SK-N-MC (cell line): ENCODE data around the gene ZNF396.

ENCODE experiments used
- DNase-seq: peaks from one replicate; pipeline ENCODE4 v3.0.0-alpha.2; 2011; ENCODE audit warnings: low read depth, low spot score
- H3K27ac ChIP-seq: fragments of 200-600 bp; sonication (generic); 2 replicates; pipeline ENCODE4 v1.5.1; 2016; ENCODE audit warnings: mixed run types
- H3K36me3 ChIP-seq: fragments of 200-600 bp; sonication (generic); 2 replicates; pipeline ENCODE4 v1.6.1; 2017; ENCODE audit warnings: antibody characterized with exemption, low read length, mixed read lengths; ENCODE audit not compliant: insufficient read depth
- H3K4me3 ChIP-seq: fragments of 200-600 bp; sonication (generic); 2 replicates; pipeline ENCODE4 v1.5.1; 2016
- H3K9ac ChIP-seq: fragments of 200-600 bp; sonication (generic); 2 replicates; pipeline ENCODE4 v1.8.0; 2017; ENCODE audit warnings: mixed run types, mixed read lengths; ENCODE audit not compliant: insufficient read length
- H3K9me3 ChIP-seq: fragments of 200-600 bp; sonication (generic); 2 replicates; pipeline ENCODE4 v1.6.1; 2017; ENCODE audit warnings: low read depth, mild to moderate bottlenecking, antibody characterized with exemption, low read length, moderate library complexity, mixed read lengths
- EZH2 ChIP-seq: fragments of 200-600 bp; sonication (generic); IDR thresholded peaks from one replicate; pipeline ENCODE4 v1.6.1; 2017; ENCODE audit warnings: antibody characterized with exemption
- FOXP2 ChIP-seq: optimal IDR thresholded peaks from 2 replicates; pipeline ENCODE3; 2011; ENCODE audit warnings: mild to moderate bottlenecking, moderate library complexity; ENCODE audit not compliant: insufficient read depth; ENCODE audit errors: extremely low read length, control extremely low read depth
- POLR2AphosphoS5 ChIP-seq: IDR thresholded peaks from 2 replicates; pipeline ENCODE4 v1.6.1; 2012; ENCODE audit warnings: mild to moderate bottlenecking, low read depth, low read length, borderline replicate concordance

The ZNF396 gene

DNA sequence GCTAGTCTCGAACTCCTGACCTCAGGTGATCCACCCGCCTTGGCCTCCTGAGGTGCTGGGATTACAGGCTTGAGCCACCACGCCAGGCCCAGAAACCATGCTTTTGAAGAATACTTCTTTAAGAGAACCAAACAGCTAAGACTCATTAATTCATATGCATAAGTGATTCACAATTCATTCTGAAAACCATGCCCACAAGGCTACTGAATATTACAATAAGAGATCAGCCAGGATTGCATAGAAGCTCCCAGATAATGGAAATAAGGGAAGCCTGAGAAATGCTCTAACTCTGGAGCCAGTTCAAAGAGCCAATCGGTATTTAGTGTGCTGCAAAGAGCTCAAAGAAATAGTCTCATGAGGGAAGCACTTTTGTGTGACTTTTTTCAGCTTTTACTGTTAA, 2.4 kb downstream of the ZNF396 start:
- Histone ChIP-seq H3K27ac (no peak overlapping the region), H3K9me3 (no peaks in the 10 kb centered on the region), H3K4me3 (no peak overlapping the region), H3K9ac (no peak overlapping the region), H3K36me3 (no peaks in the 10 kb centered on the region)
- TF ChIP-seq EZH2 (no peak), POLR2AphosphoS5 (no peak), FOXP2 (no peak)
- DNase-seq = no peak

DNA sequence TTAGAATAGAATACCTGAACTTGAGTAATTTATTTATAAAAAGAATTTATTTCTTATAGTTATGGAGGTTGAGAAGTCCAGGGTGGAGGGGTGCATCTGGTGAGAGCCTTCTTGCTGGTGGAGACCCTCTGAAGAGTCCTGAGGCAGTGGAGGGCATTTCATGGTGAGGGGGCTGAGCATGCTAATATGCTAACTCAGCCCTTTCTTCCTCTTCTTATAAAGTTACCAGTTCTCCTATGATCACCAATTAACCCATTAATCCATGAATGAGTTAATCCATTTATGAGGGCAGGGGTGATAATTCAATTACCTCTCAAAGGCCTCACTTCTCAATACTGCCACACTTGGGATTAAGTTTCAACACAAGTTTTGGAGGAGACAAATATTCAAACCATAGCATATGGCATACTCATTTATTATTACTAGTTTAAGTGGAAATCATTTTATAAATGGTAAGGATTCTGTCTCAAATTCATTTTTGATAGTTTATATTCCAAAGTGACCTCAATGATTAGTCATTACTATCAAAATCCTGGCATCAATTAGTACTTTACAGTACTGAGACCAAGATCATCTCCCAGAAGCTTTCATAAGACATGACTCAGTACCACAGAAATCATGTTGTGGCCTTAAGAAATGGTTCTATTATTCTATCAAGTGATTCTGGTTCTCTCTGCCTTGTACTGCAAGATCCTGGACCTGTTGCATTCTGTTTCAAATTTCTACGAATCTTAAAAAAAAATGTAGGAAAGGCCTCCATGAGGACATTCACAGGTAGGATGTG, 5.5 kb downstream of the ZNF396 start:
- no peak overlapping the region for H3K27ac ChIP-seq
- no peak overlapping the region for H3K9ac ChIP-seq

DNA sequence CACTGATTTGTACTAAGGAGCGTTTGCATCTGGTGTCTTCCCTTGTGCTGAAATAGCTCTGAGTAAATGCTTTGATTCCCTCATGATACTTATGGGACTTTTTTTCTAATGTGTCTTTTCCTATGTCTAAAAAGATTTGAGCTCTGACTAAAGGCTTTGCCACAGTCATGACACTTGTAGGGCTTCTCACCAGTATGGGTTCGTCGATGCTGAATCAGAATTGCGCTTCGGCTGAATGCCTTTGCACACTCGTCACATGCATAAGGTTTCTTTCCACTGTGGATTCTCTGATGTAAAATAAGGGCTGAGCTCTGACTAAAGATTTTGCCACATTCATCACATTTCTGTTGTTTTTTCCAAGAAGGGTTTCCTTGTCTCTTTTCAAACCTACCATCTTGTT, 8.0 kb downstream of the ZNF396 start:
- no peak overlapping the region for H3K4me3 ChIP-seq
- no peaks in the 10 kb centered on the region for H3K9me3 ChIP-seq
- no peak overlapping the region for H3K27ac ChIP-seq
- no peak for DNase-seq
- TF ChIP-seq POLR2AphosphoS5 (no peak), EZH2 (no peak), FOXP2 (no peak)
- no peaks in the 10 kb centered on the region for H3K36me3 ChIP-seq
- no peak overlapping the region for H3K9ac ChIP-seq

More for the DNA sequence above, 5.5 kb downstream of the ZNF396 start:
- DNase-seq = no peak
- Histone ChIP-seq H3K4me3 (no peak overlapping the region), H3K36me3 (no peaks in the 10 kb centered on the region), H3K9me3 (no peaks in the 10 kb centered on the region)
- TF ChIP-seq FOXP2 = no peak
- TF ChIP-seq POLR2AphosphoS5 = no peak
- no peak for TF ChIP-seq EZH2

DNA sequence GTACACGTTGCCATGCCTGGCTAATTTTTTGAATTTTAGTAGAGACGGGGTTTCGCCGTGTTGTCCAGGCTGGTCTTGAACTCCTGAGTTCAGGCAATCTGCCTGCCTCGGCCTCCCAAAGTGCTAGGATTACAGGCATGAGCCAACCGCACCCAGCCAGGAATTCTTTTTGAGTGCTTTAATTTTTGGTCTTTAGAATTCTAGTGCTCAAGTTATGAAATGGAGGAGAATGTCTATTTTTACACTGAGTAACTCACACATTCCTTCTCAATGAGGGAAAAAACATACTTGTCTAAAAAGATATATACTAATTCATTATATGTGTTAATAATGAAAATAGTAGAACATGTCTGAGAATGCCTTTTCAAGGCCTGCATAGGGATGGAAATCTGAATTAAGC, 8.5 kb downstream of the ZNF396 start:
- no peaks in the 10 kb centered on the region for H3K9me3 ChIP-seq
- no peak for DNase-seq
- TF ChIP-seq EZH2 = no peak
- no peak for TF ChIP-seq FOXP2
- TF ChIP-seq POLR2AphosphoS5 = no peak
- H3K9ac ChIP-seq = no peak overlapping the region
- no peaks in the 10 kb centered on the region for H3K36me3 ChIP-seq
- no peak overlapping the region for H3K4me3 ChIP-seq
- H3K27ac ChIP-seq = no peak overlapping the region

DNA sequence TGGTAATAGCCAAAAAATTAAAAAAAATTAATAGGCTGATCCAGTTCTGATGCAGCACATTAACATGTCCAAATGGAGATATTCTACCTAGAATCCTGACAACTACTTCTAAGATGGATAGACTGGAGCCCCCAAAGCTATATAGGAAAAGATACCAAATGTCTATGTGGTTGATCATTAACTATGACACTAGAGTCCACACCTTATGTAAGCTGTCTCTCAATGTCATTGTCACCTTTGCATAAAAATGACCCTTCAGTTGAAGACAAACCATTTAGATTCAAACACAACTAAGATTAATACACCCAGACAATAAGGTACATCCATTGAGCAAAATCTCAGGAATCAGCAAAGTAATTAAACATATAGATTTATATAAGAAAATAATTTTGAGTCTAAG, 14.6 kb downstream of the ZNF396 start:
- no peak overlapping the region for H3K4me3 ChIP-seq
- no peak overlapping the region for H3K9ac ChIP-seq
- no peak overlapping the region for H3K27ac ChIP-seq
- DNase-seq = no peak
- no peaks in the 10 kb centered on the region for H3K36me3 ChIP-seq
- TF ChIP-seq FOXP2 (no peak), EZH2 (no peak), POLR2AphosphoS5 (no peak)
- no peaks in the 10 kb centered on the region for H3K9me3 ChIP-seq

DNA sequence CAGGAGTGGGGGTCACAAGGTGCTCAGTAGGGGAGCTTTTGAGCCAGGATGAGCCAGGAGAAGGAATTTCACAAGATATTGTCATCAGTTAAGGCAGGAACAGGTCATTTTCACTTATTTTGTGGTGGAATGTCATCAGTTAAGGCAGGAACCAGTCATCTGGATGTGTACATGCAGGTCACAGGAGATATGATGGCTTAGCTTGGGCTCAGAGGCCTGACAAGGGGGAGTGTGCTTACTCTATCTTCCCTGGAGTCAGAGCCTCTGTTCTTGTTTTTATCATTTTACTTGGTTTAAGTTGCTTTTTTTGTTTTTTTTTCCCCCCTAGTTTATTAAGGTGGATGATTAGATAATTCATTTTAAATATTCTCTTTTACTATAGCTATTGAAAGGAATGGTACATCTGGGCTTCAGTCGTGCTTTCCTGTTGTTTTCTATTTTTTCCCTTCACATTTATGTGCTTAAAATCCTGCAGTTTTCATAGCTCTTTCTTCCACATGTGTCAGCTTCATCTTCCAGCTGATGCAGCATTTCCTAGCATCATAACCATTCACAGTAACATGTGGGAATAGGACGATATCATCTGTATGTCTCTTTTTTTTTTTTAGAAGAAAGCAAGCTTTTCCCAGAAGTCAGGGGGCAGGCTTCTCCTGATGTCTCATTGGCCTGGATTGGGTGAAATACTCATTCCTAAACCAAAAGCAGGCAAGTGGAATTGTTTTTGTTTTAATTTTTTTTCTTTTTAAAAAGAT, 15.4 kb downstream of the ZNF396 start:
- TF ChIP-seq POLR2AphosphoS5 (no peak), EZH2 (no peak), FOXP2 (no peak)
- H3K4me3 ChIP-seq = no peak overlapping the region
- H3K9me3 ChIP-seq = no peaks in the 10 kb centered on the region
- no peak for DNase-seq
- no peaks in the 10 kb centered on the region for H3K36me3 ChIP-seq
- no peak overlapping the region for H3K27ac ChIP-seq
- H3K9ac ChIP-seq = no peak overlapping the region

DNA sequence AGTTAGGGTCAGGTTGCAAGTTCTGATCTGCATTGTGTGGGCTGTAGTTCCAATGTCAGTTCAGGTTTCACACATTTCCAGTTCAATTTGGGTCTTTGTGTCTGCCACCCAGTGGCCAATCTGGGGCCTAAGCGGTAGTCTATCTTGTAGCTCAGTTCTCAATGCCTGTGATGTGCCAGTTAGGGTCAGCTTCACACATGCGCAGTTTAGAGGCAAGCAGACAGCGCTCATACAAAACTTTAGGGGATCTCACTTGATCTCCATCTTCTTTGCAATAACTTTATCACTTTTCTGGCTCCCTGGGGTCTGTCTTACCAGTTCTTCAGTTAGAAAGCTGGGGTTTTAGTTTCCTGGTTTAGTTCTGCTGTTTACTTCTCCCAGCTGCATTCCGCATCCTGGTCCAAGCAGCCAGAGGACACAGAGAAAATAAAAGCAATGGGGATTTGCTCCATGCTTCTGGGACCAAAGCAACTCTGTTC, 22.0 kb downstream of the ZNF396 start:
- no peak for DNase-seq
- no peaks in the 10 kb centered on the region for H3K9me3 ChIP-seq
- H3K4me3 ChIP-seq = no peak overlapping the region
- TF ChIP-seq FOXP2 (no peak), POLR2AphosphoS5 (no peak), EZH2 (no peak)
- H3K27ac ChIP-seq = no peak overlapping the region
- no peaks in the 10 kb centered on the region for H3K36me3 ChIP-seq
- H3K9ac ChIP-seq = no peak overlapping the region

DNA sequence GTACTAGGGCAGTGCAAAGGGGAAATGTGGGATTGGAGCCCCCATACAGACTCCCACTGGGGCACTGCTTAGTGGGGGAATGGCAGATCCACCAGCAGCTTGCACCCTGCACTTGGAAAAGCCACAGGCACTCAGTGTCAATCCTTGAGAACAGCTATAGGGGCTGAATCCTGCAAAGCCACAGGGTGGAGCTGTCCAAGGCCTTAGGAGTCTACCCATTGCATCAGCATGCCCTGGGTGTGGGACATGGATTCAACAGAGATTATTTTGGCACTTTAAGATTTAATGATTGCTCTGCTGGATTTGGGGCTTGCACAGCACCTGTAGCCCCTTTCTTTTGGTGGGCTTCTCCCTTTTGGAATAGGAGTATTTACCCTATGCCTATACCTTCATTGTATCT, 24.4 kb downstream of the ZNF396 start:
- no peaks in the 10 kb centered on the region for H3K9me3 ChIP-seq

More for the DNA sequence above, 24.4 kb downstream of the ZNF396 start:
- Histone ChIP-seq H3K4me3 (no peak overlapping the region), H3K9ac (no peak overlapping the region), H3K36me3 (no peaks in the 10 kb centered on the region), H3K27ac (no peak overlapping the region)
- DNase-seq = no peak
- TF ChIP-seq EZH2 = no peak
- TF ChIP-seq FOXP2 = no peak
- no peak for TF ChIP-seq POLR2AphosphoS5
